Right forelimb (tissue), 1 donor: ENCODE results near the gene DYNLT2B.
"Not testable (repeated sequence)": the region's sequence is repeated elsewhere in the genome, so short reads cannot be mapped to it uniquely, and the experiment has no call there.

Experiments used
- DNase-seq: peaks from one replicate; pipeline ENCODE4 v3.0.0-alpha.2; 2018

DYNLT2B gene

DNA sequence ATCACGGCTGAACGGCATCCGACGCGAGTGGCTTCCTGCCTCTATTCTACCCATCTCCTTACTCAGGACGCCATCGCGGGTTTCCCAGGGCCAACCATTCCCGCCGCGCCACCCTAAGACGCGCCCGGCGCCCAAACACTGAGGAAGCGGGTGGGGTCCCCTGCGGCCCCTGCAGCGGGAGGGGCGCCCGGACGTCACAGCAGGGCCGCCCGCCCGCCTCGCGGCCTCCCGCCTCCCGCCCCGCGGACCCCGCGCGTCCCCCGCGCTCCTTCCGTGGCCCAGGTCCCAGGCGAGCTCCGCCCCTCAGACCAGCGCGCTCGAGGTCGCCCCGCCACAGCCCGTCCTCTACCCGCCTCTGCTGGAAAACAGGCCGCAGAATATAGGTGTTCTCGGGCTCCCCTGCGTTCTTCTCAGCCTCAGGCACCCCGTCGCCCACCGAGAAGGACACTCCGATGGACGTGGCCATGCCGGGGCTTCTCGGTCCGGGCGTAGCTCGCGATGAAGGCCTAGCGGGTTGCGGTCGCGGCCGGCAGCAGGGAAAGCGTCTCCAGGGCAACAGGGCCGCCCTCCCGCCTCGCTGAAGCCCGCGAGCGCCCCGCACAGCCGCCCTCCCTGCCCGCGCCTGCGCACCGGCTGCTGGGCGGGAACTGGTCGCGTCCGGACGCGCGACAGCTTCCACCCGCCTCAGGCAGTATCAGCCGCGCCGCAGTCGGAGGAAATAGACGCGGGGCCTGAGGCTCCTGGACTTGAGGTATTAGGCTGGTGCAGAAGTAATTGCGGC is at the start of gene DYNLT2B:
Gene DYNLT2B (minus strand): TSS at position 554 of the 781 bp plus-strand sequence. CDS start 88 bp downstream, at position 466.
- peak; percentile 92 for DNase-seq

DNA sequence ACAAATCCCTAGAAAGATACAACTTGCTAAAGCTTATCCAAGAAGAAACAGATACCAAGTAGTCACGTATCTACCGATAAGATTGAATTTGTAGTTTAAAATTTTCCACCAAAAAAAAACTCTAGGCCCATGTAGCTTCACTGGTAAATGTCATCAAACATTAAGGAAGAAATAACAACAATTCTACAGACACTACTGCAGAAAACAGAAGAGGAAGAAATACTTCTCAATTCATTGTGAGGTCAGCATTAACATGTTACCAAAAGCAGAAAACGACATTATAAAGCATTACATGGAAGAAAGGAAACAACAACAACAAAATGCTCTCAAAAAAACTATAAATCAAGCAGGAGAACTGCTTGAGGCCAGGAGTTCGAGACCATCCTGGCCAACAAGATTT is 47.7 kb upstream of the DYNLT2B start:
- no peak for DNase-seq

DNA sequence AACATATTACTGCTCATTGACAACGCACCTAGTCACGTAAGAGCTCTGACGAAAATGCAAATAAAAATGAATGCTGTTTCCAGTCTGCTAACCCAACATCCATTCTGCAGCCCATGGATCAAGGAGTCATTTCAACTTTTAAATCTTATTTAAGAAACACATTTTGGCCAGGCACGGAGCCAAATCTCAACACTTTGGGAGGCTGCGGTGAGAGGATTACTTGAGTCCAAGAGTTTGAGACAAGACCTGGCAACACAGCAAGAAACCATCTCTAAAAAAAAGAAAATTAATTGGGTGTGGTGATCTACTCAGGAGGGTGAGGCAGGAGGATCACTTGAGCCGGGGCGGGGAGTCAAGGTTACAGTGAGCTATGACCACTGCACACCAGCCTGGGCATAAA is 42.5 kb upstream of the DYNLT2B start:
- DNase-seq, result no peak

DNA sequence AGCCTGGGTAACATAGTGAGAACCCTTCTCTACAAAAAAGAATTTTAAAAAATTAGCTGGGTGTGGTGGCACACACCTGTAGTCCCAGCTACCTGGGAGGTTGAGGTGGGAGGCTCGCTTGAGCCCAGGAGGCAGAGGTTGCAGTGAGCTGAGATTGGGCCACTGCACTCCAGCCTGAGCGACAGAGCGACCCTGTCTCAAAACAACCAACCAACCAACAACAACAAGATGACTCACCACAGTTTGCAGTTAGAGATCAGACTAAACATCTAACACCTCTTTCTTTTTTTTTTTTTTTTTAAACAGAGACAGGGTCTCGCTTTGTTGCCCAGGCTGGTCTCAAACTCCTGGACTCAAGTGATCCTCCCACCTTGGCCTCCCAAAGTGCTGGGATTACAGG is 40.5 kb upstream of the DYNLT2B start:
- DNase-seq, result not testable (repeated sequence)

DNA sequence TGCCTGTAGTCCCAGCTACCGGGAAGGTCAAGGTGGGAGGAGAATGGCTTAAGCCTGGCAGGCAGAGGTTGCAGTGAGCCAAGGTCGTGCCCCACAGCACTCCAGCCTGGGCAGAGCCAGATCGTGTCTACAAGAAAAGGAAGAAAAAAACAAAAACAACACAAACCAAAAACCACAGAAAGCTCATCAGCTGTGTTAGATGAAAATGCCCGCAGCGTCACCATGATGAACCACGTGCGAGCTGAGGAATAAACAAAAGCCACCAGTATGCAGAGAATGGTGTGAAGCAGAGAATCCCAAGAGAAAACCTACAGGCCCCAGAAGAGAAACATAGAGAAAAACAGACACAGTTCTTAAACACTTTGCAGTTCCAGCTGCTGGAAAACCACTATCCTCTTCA is 39.9 kb upstream of the DYNLT2B start:
- DNase-seq, result no peak

DNA sequence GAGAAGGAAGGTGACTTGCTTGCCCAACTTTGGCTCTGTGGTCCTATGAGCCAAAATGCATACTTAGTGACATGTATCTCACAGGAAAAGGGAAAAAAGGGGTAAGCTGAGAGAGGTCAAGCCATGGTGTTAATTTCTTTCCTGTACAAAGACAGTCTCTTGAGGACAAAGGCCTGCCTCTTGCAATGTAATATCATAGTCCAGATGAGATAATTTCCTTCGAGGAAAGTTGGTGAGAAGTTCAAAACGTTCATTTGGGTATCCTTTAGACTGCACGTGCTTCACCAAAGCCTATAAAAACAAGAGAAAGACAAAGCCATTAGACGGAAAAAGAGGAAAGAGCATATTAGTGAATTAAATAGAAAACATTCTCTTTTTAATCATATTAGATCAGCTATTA is 38.5 kb upstream of the DYNLT2B start:
- DNase-seq, result no peak

DNA sequence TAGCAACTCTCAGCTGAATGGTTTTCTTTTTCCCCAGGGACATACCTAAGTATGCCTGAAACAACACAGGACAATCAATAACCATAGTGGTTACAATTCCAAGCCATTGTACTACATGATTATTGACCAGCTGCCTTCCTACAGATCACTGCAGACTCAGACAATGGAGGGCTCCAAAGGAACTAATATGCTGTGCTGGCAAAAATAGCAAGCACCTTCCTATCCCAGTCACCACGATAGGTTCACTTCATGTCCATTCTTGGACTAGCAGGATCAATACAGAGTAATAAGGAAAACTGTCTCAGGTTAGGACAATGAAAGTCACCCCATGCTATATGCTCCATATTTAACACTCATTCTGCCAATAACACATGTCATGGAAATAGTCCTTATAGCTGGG is 37.6 kb upstream of the DYNLT2B start:
- DNase-seq, result no peak

DNA sequence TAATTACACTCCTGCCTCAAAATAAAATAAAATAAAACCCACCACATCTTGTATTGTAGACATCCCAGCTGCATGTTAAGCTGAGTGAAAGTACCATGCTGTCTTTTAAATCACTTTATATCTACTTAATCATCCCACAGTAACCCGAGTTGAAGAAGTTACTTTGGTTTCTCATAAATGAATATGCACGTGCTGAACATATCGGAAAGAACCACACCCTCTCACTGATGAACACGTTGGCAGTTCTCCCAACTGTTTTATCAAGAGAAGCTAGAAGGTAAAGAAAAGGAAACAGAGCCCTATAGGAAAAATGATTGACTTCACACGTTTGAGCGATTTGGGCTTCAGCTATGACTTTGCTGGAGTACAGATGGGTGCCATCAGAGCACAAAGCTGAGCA is 36.1 kb upstream of the DYNLT2B start:
- DNase-seq, result no peak

DNA sequence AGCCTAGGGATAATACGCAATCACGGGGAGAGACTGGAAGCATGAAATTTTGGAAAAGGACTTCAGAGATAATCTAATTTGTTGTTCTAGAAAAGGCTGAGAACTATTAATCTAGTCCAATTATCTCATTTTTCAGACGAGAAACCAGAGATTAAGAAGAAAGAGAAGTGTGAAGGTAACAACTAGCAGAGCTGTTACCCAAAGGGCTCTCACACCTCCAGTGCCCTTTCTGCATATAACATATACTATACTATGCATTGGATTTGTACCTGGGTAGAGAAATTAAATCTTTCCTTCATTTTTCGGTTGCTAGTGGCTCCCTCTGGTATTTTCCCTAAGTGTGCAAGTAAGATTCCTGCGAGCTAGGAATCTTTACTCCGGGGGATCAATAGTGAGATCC is 33.5 kb upstream of the DYNLT2B start:
- DNase-seq, result no peak

DNA sequence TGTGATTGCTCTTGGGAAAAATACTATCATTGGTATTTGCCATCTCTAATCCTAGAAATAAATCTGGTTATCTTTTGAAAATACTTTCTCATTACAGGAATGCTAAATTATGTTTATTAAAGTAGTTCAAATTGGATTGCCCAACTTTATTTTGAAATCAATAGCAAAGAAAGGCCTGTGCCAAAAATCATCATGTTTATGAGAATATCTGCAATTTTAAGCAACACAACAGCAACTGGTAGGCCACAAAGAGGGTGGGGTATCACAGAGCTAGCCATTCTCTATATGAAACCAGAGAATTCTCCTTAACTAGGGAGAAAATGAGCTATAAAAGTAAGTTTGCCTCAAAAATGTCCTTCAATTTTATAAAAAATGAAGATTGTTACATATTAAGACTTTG is 32.0 kb upstream of the DYNLT2B start:
- no peak for DNase-seq

DNA sequence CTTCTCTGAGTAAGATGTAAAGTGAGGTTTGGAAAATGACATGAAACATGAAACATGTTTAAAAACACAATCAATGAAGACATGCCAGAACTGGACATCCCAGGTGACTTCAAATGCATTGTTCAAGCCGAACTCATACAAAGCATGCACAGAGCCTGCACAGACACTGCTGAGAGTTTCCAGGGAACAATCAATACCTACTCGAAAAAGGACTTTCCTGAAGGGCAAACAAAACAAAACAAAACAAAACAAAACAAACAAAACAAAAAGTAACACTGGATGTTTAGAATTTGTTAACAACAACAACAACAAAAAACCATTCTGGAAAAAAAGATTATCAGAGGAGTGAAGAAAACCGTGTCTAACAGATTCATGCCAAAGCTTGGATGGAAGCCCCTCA is 30.7 kb upstream of the DYNLT2B start:
- no peak for DNase-seq

DNA sequence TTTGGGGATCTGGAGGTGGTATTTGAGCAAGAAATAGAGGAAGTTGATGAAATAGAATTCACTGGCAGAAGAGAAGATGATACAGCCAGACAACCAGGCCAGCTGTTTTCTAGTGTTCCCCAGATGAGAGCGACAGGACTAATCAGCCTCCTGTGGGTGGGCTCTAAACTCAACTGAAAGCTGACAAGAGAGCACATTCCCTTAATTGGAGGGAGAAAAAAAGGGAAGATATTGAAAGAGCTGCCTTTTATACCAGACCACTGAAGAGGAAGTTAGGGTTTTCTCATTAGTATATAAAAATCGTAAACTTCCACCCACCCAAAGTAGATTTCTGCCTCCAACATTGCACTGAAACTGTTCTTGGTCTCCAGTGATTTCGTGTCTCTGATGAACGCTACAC is 26.6 kb upstream of the DYNLT2B start:
- no peak for DNase-seq

DNA sequence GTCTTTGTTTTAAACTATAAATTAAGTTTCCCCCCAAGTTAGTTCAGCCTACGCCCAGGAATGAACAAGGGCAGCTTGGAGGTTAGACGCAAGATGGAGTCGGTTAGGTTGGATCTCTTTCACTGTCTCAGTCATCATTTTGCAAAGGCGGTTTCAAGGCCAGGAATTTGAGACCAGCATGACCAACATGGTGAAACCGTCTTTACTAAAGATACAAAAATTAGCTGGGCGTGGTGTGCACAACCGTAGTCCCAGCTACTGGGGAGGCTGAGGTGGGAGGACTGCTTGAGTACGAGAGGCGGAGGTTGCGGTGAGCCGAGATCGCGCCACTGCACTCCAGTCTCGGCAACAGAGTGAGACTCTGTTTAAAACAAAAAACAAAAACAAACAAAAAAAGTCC is 25.9 kb upstream of the DYNLT2B start:
- DNase-seq, result not testable (repeated sequence)

DNA sequence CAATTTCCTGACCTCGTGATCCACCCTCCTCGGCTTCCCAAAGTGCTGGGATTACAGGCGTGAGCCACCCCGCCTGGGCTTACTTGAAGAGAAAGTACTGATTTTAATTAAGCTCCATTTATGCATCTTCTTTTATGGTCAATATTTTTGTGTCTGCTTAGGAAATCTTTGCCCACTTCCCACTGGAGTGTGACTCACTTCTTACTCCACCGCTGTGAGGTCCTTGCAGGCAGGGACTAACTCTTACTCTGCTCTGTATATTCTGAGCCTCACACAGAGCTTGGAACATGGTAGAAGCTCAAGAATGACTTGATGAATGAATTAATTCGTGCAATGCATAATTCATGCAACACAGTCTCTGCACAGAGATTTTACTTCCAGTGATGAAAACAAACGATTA is 23.1 kb upstream of the DYNLT2B start:
- no peak for DNase-seq

DNA sequence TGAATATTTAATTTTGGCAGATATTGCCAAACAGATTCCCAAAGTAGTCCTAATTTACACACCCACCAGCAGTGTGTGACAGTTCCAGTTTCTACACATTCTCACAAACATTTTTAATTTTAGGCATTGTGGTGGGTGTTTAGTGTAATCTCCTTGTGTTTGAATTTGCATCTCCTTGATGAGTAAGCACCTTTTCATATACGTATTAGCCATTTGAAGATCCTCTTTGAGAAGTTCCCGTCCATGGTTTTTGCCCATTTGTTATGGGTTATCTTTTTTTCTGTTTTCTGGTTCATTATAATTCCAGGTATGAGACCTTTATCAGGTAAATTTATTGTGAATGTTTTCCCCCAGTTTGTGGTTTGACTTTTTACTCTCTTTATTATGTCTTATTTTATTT is 22.4 kb upstream of the DYNLT2B start:
- DNase-seq, result no peak

DNA sequence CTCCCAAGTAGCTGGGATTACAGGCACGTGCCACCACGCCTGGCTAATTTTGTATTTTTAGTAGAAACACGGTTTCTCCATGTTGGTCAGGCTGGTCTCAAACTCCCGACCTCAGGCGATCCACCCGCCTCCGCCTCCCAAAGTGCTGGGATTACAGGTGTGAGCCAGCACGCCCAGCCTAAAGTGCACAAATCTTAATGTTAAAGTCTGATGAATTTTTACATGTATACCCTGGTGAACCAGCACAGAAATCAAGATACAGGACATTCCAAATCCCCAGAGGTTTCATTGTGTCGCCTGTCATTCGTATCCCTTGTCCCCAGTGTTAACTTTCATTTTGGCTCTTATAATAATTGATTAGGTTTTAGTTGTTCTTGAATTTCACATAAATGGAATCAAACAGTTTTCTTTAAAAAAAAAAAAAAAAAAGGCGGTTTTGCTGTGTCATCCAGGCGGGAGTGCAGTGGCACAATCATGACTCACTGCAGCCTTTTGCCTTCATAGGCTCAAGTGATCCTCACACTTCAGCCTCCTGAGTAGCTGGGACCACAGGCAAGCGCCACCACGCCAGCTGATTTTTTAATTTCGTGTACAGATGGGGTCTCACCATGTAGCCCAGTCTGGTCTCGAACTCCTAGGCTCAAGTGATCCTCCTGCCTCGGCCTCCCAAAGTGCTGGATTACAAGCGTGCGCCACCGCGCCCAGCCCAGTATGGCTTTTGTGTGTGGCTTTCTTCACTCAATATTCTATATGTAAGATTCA is 21.6 kb upstream of the DYNLT2B start:
- no peak for DNase-seq

DNA sequence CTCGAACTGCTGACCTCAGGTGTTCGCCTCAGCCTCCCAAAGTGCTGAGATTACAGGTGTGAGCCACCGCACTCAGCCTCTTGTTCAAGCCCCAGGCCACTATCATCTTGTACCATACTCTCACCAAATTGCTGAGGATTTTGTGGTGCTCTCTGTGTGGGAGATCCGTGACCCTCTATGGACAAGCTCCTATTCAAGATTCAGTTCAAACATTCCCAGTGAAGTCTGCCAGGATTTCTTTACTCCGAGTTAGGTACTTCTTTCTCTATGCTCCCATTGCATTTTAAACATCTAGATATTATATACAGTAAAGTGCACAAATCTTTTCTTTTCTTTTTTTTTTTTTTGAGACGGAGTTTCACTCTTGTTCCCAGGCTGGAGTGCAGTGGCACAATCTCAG is 21.0 kb upstream of the DYNLT2B start:
- no peak for DNase-seq

DNA sequence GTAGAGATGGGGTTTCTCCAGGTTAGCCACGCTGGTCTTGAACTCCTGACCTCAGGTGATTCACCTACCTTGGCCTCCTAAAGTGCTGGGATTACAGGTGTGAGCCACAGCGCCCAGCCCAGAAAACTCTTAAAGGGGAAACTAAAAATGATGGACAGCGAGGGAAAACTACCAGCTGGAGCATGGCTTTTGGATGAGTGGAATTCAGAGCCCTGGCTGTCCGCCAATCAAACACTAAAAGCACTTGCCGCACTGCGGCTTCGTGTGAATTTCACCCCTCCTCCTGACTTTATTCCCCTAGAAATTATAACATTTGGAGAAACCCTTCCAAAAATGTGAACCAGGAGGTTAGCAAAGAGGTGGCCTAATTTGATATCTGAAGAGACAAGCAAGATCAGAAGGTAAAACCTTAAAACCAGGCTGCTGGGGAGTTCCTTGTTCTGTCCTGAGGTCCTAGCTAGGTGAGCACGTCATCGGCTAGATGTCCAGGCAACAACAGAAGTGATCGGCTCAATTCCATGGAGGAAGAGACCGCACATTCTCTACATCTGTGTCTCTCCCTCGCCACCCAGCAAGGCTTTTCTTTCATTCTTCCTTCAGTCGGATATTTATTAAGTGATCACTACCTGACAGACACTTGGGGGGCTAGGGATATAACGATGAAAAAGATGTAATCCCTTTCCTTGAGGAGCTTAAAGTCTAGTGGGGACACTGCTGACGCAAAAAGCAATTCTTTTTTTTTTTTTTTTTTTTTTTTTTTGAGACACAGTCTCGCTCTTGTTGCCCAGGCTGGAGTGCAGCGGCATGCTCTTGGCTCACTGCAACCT is 18.5 kb upstream of the DYNLT2B start:
- DNase-seq, result no peak

DNA sequence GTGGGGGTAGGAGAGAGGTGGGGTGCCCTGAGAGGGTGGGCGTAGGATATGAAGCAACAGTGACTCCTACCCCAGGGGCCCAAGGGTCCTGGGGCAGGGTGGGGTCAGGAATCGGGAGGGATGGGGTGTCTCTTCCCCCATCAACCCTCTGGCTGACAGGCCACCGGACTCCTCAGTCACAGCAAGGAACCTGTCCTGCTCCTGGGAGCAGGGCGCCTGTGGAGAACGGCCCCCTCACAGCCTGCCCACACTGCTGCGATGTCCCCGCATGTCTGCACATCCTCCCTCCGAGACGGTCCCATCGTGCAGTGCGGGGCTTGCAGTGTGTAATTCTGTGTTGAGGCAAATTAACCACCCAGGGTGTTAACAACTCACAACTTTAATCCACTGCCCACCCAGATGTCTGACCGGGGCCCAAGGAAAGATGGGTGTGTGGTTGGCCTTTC is 17.5 kb upstream of the DYNLT2B start:
- DNase-seq, result no peak

DNA sequence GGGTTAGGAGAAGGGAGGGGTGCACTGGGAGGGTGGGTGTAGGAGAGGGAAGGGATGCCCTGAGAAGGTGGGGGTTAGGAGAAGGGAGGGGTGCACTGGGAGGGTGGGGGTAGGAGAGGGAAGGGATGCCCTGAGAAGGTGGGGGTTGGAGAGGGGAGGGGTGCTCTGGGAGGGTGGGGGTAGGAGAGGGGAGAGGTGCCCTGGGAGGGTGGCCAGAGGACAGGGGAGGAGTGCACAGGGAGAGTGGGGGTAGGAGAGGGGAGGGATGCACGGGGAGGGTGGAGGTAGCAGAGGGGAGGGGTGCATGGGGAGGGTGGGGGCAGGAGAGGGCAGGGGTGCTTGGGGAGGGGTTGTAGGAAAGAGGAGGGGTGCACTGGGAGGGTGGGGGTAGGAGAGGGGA is 16.9 kb upstream of the DYNLT2B start:
- DNase-seq, result no peak

DNA sequence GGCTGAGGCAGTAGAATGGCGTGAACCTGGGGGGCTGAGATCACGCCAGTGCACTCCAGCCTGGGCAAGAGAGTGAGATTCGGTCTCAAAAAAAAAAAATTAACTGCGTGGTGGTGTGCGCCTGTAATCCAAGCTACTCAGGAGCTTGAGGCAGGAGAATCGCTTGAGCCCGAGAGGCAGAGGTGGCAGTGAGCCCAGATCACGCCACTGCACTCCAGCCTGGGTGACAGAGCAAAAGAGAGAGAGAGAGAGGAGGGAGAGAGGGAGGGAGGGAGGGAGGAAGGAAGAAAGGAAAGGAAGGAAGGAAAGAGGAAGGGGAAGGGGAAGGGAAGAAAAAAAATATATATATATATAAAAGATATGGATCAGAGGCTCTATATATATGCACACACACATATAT is 14.1 kb upstream of the DYNLT2B start:
- no peak for DNase-seq

DNA sequence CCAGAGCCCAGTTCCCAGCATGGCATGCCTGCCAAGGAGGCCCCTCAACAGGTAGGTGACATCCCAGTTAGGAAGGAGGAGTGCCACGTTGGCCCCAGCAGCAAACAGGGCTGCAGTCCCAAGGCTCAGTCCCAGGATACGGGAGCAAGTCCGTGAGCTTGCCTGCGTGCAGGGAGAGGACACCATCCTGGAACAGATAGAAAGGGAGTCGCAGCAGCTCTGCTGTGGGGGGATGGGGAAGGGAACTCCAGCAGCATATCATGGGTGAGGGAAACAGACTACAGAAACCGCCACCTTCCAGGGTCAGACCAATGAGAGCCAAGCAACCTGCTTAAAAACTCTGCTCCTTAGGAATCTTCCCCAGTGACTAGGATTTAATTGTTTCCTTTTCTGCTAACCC is 9.4 kb upstream of the DYNLT2B start:
- no peak for DNase-seq

DNA sequence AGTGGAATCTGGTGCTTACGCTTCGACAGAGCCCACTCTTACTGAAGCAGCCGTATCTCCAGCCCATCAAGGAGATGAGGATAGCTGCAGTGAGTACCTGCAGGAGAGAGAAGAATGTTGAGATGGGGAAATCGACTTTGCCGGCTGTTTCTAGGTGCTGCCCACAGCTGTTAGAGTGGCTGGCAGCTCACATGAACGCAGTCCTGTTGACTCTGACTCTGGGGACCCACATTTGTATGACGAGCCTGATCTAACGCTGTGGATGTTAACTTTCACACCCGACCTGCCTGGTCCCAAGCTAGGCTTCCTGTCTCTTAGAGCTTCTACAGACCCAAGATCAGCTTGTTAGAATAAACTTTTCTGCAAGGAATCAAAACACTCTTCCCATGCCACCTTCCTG is 8.9 kb upstream of the DYNLT2B start:
- no peak for DNase-seq

DNA sequence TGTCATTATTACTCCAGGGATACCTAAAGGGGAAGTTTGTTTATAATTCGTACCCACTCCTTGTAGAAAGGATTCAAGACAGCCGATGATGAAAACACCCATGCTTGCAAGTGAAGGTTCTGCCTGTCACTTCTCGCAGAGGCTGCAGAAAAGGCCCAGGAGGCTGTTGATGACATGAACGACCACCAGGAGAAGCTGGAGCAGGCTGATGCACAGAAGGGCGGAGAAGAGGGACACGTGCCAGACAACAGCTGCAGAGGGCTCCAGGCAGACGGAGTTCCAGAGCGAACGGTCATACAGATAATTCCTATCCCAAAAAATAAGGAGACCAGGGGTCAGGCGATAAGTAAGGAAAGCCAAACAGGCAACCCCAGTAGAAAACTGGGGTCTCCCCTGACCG is 5.7 kb upstream of the DYNLT2B start:
- peak; percentile 55 for DNase-seq
